VCaP (cell line): Measurements from ENCODE around the gene ARL6IP6.

Experiments used
- H3K27ac ChIP-seq: fragments of 450-650 bp; 2 replicates; pipeline ENCODE4 v1.5.1; 2017
- CTCF ChIP-seq: fragments of 450-650 bp; conservative IDR thresholded peaks from 2 replicates; pipeline ENCODE4 v1.5.1; 2017; ENCODE audit warnings: mild to moderate bottlenecking, moderate library complexity

ARL6IP6 gene

GRCh38 chr2:152782171-152782570 lies 63.8 kb downstream of the ARL6IP6 start:
- H3K27ac ChIP-seq, result no peak overlapping the region
- TF ChIP-seq CTCF, result no peak

- H3K27ac ChIP-seq, result no peak overlapping the region
- no peak for TF ChIP-seq CTCF
Observed at GRCh38 chr2:152790883-152791282, 72.5 kb downstream of the ARL6IP6 start.

- no peak for TF ChIP-seq CTCF
- H3K27ac ChIP-seq, result no peak overlapping the region
Observed at GRCh38 chr2:152791979-152792378, 73.6 kb downstream of the ARL6IP6 start.

GRCh38 chr2:152792974-152793373 lies 74.6 kb downstream of the ARL6IP6 start:
- no peak for TF ChIP-seq CTCF
- no peak overlapping the region for H3K27ac ChIP-seq

GRCh38 chr2:152796941-152797340 lies 78.5 kb downstream of the ARL6IP6 start:
- TF ChIP-seq CTCF, result no peak
- no peak overlapping the region for H3K27ac ChIP-seq

GRCh38 chr2:152804687-152805408 lies 86.4 kb downstream of the ARL6IP6 start:
- H3K27ac ChIP-seq, result no peak overlapping the region
- TF ChIP-seq CTCF, result no peak

- TF ChIP-seq CTCF, result no peak
- H3K27ac ChIP-seq, result no peak overlapping the region
Observed at GRCh38 chr2:152811916-152812315, 93.5 kb downstream of the ARL6IP6 start.
